Chondrocyte (in vitro differentiated cells): Measurements from ENCODE around the gene PDE4D. TPM values are rescaled to one million over a fixed set of nuclear protein-coding genes. Genes with fewer than 3 reads are reported as not detected.
A peak's percentile ranks its signal among the peaks of the same experiment; 100 is the strongest.
"Not testable (repeated sequence)": the region's sequence is repeated elsewhere in the genome, so short reads cannot be mapped to it uniquely, and the experiment has no call there.

Source experiments
- DNase-seq: peaks from one replicate; pipeline ENCODE4 v3.0.0; 2021; ENCODE audit warnings: mixed read lengths, low spot score
- H3K27ac Mint-ChIP-seq: one replicate; pipeline ENCODE4 v1.8.0; 2021; ENCODE audit warnings: mild to moderate bottlenecking, moderate library complexity, mixed read lengths; ENCODE audit not compliant: unreplicated experiment
- H3K27me3 Mint-ChIP-seq: 2 replicates; pipeline ENCODE4 v1.8.0; 2021; ENCODE audit warnings: low read depth, mixed read lengths
- H3K36me3 Mint-ChIP-seq: 2 replicates; pipeline ENCODE4 v1.8.0; 2021; ENCODE audit warnings: low read depth, mixed read lengths
- H3K4me1 Mint-ChIP-seq: 2 replicates; pipeline ENCODE4 v1.8.0; 2021; ENCODE audit warnings: low read depth, mild to moderate bottlenecking, mixed read lengths
- H3K4me3 Mint-ChIP-seq: one replicate; pipeline ENCODE4 v1.8.0; 2021; ENCODE audit warnings: mild to moderate bottlenecking, moderate library complexity, mixed read lengths; ENCODE audit not compliant: unreplicated experiment
- H3K9me3 Mint-ChIP-seq: 2 replicates; pipeline ENCODE4 v1.8.0; 2021; ENCODE audit warnings: low read depth, mixed read lengths
- total RNA-seq: library from RNA; stranded (reverse); gene quantifications from 3 replicates; pipeline ENCODE4 v1.2.1, GENCODE V29; 2021
- TF ChIP-seq, protein P1 (sequence below): fragments of 200-600 bp; sonication (generic); IDR thresholded peaks from 2 replicates; pipeline ENCODE4 v1.5.0; 2021; ENCODE audit warnings: antibody characterized with exemption, mild to moderate bottlenecking, moderate library complexity

PDE4D gene
- total RNA-seq, 1 donor from 2014 or later = 21.1 TPM

DNA sequence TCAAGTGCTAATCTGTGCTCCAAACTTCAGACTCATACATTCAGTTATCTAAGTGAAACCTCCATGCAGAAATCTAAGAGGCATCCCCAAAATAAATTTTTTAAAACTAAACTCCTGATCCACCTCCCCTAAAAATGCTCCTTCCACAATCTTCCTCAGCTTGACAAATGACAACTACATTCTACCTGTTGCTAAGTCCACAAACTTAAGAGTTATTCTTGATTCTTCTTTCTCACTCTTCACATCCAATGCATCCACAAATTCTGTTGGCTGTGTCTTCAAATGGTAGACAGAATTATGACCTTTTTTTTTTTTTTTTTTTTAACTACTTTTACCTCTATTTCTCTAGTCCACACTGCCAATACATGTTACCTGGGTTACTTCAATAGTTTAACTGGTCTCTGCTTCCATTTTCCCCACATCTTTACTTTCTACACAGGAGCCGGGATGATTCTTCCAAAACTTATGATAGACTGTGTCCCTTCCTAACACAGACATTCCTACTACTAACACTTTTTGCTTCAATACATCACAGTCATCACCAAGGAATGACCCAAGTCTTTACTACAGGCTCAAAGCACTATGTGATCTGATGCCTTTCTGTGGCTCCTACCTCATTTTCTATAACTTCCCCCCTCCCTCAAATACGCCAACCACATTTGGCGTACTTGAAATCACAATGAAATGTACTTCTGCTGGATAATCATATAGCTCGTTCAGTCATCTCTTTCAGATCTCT, 143.6 kb downstream of the PDE4D start:
- no peak overlapping the region for H3K4me3 Mint-ChIP-seq
- peaks cover 19% of the 10 kb centered on the region for H3K4me1 Mint-ChIP-seq
- no peaks in the 10 kb centered on the region for H3K27me3 Mint-ChIP-seq
- TF ChIP-seq, protein P1, sequence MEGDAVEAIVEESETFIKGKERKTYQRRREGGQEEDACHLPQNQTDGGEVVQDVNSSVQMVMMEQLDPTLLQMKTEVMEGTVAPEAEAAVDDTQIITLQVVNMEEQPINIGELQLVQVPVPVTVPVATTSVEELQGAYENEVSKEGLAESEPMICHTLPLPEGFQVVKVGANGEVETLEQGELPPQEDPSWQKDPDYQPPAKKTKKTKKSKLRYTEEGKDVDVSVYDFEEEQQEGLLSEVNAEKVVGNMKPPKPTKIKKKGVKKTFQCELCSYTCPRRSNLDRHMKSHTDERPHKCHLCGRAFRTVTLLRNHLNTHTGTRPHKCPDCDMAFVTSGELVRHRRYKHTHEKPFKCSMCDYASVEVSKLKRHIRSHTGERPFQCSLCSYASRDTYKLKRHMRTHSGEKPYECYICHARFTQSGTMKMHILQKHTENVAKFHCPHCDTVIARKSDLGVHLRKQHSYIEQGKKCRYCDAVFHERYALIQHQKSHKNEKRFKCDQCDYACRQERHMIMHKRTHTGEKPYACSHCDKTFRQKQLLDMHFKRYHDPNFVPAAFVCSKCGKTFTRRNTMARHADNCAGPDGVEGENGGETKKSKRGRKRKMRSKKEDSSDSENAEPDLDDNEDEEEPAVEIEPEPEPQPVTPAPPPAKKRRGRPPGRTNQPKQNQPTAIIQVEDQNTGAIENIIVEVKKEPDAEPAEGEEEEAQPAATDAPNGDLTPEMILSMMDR = no peak
- no peak for DNase-seq
- H3K9me3 Mint-ChIP-seq = no peaks in the 10 kb centered on the region
- no peaks in the 10 kb centered on the region for H3K36me3 Mint-ChIP-seq
- no peak overlapping the region for H3K27ac Mint-ChIP-seq

DNA sequence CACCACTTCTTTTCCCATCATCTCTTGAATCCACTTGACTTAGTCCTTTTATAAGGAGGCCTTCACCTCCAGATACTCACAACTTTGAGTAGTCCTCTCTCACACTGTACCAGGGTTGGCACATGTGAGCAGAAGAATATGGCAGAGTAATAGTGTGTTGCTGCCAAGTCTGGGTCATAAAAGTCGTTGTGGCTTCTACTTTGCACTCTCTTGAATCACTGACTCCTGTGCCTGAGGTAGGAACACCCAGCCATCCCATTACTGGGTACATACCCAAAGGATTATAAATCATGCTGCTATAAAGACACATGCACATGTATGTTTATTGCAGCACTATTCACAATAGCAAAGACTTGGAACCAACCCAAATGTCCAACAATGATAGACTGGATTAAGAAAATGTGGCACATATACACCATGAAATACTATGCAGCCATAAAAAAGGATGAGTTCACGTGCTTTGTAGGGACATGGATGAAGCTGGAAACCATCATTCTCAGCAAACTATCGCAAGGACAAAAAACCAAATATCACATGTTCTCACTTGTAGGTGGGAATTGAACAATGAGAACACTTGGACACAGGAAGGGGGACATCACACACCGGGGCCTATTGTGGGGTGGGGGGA, 145.4 kb downstream of the PDE4D start:
- H3K4me3 Mint-ChIP-seq, DNase-seq, H3K27ac Mint-ChIP-seq, H3K36me3 Mint-ChIP-seq, H3K9me3 Mint-ChIP-seq, H3K27me3 Mint-ChIP-seq: not testable (repeated sequence)
- H3K4me1 Mint-ChIP-seq = peaks cover 33% of the 10 kb centered on the region

DNA sequence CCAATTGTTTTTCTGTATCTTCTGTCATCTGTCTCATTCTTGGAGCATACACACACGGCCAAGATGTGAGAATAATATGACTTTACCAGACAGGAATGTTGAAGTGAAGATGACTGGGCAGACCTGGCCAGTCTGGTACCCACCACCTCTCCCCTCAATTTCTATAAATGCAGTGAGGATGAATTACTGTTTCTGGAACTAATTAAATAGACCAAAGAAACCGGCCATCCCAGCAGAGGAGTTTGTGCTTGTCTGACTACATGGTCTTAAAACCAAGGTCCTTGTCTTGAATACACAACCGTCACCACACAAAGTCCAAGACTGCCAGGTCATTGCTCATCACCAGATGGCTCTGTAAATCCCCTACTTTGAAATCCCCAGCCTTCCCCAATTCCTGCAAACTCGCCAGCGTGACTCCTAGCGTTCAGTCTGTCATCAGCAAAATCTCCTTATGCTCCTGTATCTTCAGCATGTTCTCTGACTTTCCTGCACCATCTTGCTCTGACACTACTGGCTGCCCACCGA, 147.2 kb downstream of the PDE4D start:
- Mint-ChIP-seq H3K27me3 (no peaks in the 10 kb centered on the region), H3K36me3 (no peaks in the 10 kb centered on the region), H3K27ac (peak overlapping the region; percentile 83), H3K9me3 (no peaks in the 10 kb centered on the region), H3K4me3 (no peak overlapping the region), H3K4me1 (peaks cover 33% of the 10 kb centered on the region)
- DNase-seq = no peak
- TF ChIP-seq, protein P1 = no peak

DNA sequence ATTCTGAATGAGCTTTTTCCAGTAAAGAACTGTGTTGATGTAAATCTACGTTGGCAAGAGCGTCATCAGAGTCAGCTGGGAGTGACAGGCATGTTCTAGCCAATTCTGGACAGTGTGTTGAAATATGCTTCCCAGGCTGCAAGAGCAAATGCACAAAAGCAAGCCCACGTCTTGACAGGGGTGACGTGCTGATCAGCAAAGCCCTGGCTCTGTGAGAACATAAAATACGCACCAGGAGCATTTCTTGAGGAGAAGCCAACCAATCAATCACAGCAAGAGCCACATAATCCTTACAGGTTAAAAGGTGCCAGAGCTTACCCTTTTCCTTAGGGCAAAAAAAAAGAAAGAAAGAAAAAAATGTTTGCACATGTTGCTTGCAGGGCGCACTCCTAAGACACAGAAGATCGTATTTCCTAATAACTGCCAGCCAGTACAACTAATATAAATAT, 148.1 kb downstream of the PDE4D start:
- Mint-ChIP-seq H3K9me3 (no peaks in the 10 kb centered on the region), H3K36me3 (no peaks in the 10 kb centered on the region), H3K27me3 (no peaks in the 10 kb centered on the region), H3K4me3 (peak overlapping the region; percentile 52), H3K27ac (peak overlapping the region; percentile 93), H3K4me1 (peaks cover 33% of the 10 kb centered on the region)
- TF ChIP-seq, protein P1 = no peak
- no peak for DNase-seq

DNA sequence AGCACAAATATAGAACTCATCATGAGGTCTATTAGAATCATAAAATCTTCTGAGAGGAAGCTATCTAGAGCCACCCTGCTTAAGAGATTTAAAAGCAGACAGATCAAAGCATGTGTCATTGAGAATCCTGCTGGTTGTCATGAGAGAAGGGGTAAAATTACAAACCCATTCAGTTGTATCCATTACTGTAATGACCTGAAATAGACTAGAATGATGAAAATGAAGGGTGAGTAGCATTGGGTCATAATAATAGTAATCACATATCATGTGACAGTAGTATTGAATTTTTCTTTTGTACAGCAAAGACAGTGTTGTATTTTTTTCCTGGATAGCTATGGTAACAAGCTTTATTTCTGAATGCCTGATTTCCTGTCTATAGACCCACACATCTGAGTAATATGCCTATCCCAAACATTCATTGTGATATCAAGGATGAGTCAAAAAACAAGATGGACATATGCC, 149.0 kb downstream of the PDE4D start:
- DNase-seq = no peak
- Mint-ChIP-seq H3K4me3 (no peak overlapping the region), H3K9me3 (no peaks in the 10 kb centered on the region), H3K27me3 (no peaks in the 10 kb centered on the region), H3K27ac (peak overlapping the region; percentile 93), H3K36me3 (no peaks in the 10 kb centered on the region), H3K4me1 (peaks cover 33% of the 10 kb centered on the region)
- TF ChIP-seq, protein P1 = no peak
